NB4 (cell line): ENCODE data around the gene IL17RD.

ENCODE experiments used
- CTCF ChIP-seq: IDR thresholded peaks from one replicate; pipeline ENCODE4 v1.5.1; 2012; ENCODE audit warnings: low read depth, low read length
- MAX ChIP-seq: IDR thresholded peaks from 2 replicates; pipeline ENCODE4 v1.6.1; 2011; ENCODE audit warnings: low read depth, low read length
- MYC ChIP-seq: IDR thresholded peaks from 2 replicates; pipeline ENCODE4 v1.6.1; 2011; ENCODE audit warnings: low read depth, low read length
- POLR2A ChIP-seq: IDR thresholded peaks from 2 replicates; pipeline ENCODE4 v1.6.1; 2011; ENCODE audit warnings: mild to moderate bottlenecking; ENCODE audit not compliant: insufficient read length; ENCODE audit errors: extremely low read depth

GRCh38 chr3:57130571-57131209, 34.5 kb downstream of the IL17RD start:
- no peak for TF ChIP-seq POLR2A
- TF ChIP-seq CTCF = no peak
- TF ChIP-seq MAX = no peak
- no peak for TF ChIP-seq MYC
